NCI-H1092 (cell line): ENCODE results near the gene PTTG1IP.
"Not testable (repeated sequence)": the region's sequence is repeated elsewhere in the genome, so short reads cannot be mapped to it uniquely, and the experiment has no call there.

Experiments
- DNase-seq: peaks from one replicate; lab custom pipeline; 2025; lab: John Stamatoyannopoulos, UW

PTTG1IP gene

GRCh38 chr21:44880405-44881197, 7.1 kb upstream of the PTTG1IP start:
- no peak for DNase-seq

- not testable (repeated sequence) for DNase-seq
Observed at GRCh38 chr21:44879238-44879637, 5.7 kb upstream of the PTTG1IP start.

GRCh38 chr21:44878053-44878982, 4.8 kb upstream of the PTTG1IP start:
- DNase-seq, result no peak

GRCh38 chr21:44876849-44877575, 3.5 kb upstream of the PTTG1IP start:
- DNase-seq, result no peak

DNA sequence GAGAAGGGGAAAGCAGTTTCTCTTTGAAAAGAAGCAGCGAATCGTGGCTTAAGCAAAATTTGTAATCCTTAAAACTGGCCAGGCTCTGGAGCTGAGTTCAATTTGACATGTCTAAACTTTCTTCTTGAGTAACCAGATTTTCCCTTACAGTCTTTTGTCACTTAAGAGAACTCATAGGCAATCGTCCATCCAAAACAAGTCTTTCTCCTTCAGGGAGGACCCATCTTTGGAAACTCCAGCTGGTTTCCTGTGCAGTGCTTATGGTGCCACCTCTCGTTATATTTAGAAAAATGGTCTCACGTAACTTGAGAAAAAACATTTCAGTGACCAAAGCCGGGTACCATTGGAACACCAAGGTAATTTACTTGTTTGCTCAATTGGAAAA, 1.8 kb upstream of the PTTG1IP start:
- no peak for DNase-seq

DNA sequence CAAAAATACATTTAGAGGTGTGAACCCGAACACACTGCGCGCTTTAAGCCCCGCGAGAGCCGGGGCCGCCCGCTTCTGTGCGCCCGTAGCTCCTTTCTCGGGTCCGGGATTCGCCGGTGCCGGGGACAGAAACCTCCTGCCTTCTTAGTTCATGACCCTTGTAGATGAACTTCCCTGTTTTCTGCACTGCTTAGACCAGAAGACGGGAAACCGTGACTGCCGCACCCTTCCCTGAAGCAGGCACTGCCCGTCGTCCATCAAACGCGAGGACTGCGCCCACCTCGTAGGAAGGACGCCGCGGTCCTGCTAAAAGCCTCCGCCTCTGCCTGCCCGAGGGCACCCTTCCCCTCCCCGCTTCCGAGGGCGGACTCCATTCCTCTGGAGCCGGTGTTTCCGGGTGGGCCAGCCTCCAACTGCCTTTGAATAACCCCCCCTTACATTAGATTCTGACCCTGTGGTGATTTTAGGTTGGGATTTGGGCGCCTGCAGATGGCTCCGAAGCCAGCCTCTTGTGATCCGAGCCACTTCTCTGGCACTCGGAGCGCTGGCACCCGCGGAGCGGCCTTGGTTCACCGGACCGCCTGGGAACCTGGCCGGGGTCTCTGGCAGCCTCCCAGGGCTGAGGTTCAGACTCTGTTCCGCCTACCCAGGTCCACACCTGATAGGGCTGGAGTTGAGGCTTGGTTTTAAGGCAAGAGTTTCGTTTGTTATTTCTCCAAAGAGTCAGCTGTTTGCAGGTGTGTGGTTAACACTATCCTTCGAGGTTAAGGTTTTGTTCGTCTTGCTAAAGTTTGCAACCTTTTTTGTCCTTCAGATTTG, 1.2 kb upstream of the PTTG1IP start:
- peak; percentile 32 for DNase-seq

DNA sequence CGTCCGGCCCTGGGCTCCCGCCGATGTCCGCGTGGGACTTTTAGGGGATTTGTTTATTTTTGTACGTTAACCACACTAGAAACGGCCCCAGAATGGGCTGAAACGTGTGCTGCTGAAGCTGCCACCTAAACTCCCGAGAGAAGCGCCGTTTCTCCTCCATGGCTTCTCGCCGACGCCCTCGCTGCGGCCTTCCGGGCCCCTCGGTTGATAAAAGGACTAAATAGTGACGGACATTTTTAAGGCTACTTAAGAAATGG, 678 bp upstream of the PTTG1IP start:
- DNase-seq, result no peak

- no peak for DNase-seq
Observed at GRCh38 chr21:44872649-44873355, 688 bp downstream of the PTTG1IP start.

DNA sequence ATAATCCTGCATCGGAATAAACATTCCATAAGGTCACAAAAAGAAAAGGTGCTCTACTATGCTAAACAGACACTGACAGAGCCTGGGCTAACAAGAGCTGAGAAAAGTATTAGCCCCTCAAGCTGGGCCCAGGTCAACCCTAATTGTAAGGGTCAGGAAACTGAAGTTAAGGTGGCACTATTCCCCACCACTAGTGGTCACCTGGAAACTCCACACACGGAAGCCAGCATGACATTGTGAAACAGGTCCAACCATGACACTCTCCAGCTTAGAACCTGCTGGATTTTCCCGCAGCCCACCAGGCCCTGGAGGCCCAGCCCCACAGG, 1.2 kb downstream of the PTTG1IP start:
- DNase-seq, result no peak

DNA sequence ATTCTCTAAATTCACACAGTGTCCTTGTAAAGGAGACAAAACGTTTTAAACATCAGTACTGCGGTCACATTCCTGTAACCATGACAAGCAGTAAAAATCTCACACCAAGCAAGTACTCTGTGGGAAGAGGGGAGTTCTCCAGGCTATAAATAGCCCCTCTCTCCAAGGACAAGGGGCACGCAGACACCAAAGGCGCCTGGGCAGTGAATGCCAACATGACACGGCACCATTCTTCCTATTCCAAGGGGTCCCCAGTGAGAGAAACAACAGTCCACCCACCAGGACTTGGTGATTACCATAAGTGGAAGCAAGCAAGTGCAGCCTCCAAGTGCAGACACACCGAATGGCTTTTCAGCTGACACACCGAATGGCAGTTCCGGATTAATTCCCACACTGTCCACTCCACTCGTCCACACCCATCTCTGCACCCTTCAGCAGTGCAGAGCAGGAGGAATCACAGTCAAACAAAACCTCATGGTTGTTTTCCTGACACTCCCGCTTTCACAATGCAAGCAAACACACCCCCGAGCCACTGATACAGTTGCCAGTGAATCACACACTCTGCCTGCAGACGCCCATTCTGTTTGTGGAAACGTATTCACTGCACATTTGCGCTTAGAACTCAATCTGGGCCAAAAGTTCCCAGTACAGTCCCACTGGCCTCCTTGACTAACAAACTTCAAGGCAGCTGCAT, 1.8 kb downstream of the PTTG1IP start:
- DNase-seq, result no peak

DNA sequence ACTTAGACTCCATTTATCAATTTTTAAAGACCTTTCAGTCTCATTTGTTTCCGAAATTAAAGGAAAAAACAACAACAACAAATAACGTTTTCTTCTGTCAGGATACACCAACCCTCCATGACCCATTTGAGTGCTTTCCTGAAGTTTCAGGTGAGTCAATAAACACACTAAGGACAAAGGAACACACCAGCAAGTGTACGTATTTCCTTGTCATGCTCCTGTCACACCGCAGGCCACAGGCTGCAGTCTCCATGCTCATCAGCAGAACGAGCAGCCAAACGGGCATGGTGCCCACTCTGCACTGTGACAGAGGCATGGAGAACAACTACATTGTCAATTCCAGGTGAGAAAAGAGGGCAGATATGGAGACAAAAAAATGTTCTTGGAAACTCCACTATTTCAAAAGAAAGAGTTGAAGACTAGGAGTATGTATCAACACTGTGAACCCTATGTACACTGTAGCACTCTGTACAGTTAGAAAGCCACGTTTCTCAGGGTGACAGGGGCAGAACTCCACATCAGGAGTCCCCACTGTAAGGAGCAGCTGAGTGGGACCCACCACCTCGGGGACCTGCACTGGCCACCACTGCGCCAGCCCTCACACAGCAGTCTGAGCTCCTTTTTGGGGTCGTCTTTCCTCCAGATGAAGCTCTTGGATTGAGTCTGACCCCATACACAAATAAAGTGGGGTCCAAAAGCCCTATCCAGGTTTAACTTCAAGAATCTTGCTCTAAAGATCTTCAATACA, 2.6 kb downstream of the PTTG1IP start:
- DNase-seq, result no peak

DNA sequence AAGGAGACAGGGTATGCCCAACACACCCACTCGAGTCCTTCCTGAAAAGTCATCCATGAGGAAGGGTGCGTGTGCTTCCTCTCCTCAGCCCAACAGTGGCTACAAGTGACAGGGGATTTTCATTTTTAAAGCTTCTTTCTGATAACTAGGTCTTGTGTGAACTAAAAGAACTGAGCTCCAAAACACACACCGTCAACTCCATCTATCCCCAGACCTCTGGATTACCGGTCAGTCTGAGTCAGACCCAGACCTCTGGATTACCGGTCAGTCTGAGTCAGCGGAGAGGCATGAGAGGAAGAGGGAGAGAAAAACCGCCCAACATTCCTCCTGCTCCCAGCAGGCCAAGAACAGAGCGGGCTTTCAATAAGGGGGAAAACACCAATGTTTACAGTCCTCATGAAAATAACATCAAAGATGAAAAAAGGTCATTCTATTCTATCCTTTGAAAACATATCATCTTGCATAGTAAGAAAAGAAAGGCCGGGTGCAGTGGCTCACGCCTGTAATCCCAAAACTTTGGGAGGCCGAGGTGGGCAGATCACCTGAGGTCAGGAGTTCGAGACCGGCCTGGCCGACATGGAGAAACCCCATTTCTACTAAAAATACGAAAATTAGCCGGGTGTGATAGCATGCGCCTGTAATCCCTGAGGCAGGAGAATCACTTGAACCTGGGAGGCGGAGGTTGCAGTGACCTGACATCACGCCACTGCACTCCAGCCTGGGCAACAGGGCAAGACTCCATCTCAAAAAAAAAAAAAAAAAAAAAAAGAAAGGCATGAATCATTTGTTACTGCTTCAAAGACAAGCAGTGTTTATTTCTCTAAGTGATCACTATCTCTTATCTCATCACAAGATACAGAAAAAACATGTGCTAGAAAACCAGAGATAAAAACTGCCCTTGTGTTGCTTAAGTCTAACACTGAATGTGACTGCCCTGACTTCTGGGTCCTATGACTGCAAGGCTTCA, 3.4 kb downstream of the PTTG1IP start:
- no peak for DNase-seq

- no peak for DNase-seq
Observed at GRCh38 chr21:44868707-44869106, 4.8 kb downstream of the PTTG1IP start.

DNA sequence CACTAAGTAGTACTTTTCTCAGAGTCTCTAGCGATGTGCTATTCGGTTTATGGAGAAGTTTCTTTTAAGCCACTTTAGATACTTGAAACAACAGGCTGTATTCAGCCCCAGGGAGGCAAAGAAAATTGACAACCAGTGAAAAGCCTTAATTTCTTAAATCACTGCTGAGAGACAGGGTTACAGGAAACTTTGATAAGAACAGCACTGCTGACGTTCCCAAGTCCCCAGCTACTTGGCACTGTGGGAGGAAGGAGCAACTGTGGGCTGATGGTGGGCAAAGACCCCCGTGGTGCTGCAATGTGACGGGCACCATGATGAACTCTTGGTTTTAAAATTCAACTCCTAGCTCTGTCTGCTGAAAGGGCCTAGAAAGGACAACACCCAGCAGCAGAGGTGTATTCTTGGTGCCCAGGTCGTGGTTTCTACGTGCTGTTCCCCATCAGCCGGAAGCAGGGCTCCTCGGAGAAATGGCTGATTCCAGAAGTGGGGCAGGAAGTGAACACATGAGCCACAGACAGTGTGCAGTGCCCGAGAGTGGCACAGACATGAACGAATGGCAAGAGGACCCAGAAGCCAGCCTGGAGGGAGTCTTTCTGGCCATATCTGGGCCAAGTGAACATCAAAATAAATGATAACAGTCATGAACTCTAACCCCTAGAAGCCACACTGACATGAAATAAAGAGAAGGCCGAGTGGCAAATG, 5.3 kb downstream of the PTTG1IP start:
- DNase-seq, result no peak

DNA sequence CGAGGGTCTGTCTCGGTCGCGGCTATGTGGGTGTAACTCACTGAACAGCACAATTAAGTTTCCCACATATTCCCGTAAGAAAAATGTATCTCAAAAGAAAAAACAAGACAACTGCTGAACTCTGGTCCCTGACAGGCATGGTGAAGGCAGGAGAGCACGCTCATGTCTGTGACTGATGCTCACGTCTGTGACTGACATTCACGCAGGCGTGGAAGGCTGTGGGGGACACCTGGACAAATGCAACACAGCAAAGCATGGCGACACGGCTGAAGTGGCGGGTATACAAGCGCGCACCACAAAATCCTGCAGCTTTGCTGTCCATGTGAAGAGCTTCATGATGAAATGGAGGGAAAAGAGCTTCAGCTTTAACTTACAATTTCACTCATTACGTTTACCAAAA, 6.0 kb downstream of the PTTG1IP start:
- DNase-seq, result no peak

- no peak for DNase-seq
Observed at GRCh38 chr21:44866780-44867179, 6.7 kb downstream of the PTTG1IP start.

- DNase-seq, result no peak
Observed at GRCh38 chr21:44865561-44866280, 7.8 kb downstream of the PTTG1IP start.
